NCI-H2171 treated with DMSO at 0.1 percent for 48 hours (cell line): ENCODE results near the gene SPRR1A.
A peak's percentile ranks its signal among the peaks of the same experiment; 100 is the strongest.

Experiments used
- DNase-seq: peaks from one replicate; lab custom pipeline; 2025; lab: John Stamatoyannopoulos, UW

Gene SPRR1A

GRCh38 chr1:153028766-153029165 lies 44.9 kb downstream of the SPRR1A start:
- peak; percentile 41 for DNase-seq

GRCh38 chr1:153030895-153031294 lies 47.0 kb downstream of the SPRR1A start, which contains the start of gene SPRR1B:
Gene SPRR1B (plus strand): TSS chr1:153031203. CDS start chr1:153032346, 1,143 bp downstream.
- no peak for DNase-seq

DNA sequence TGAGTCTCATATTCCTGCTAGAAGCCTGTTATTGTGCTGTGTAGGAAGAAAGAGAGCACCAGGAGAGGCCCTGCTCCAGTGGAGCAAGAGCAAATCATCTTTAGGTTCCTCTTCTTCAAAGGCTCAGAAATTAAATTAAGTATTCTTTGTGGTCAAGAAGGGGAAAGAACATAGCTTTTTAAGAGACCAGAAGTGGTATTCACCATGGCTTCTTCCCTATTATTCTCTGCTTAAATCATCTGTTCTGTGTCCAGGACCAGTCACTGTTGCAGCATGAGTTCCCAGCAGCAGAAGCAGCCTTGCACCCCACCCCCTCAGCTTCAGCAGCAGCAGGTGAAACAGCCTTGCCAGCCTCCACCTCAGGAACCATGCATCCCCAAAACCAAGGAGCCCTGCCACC lies 48.2 kb downstream of the SPRR1A start:
- no peak for DNase-seq

GRCh38 chr1:153032677-153033308 lies 48.9 kb downstream of the SPRR1A start:
- DNase-seq, result no peak

DNA sequence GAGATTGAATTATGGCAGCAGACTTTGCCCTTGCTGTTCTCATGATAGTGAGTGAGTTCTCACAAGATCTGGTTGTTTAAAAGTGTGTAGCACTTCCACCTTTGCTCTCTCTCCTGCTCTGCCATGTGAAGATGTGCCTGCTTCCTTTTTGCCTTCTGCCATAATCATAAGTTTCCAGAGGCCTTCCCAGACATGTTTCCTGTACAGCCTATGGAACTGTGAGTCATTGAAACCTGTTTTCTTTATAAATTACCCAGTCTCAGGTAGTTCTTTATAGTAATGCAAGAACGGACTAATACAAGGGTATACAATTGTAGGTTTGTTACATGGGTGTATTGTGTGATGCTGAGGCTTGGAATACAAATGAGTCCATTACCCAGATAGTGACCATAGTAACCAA lies 51.3 kb downstream of the SPRR1A start:
- DNase-seq, result no peak
